BJ (cell line): Measurements from ENCODE around the gene KDSR. TPM values are rescaled to one million over a fixed set of nuclear protein-coding genes. Genes with fewer than 3 reads are reported as not detected.

Experiments
- CTCF ChIA-PET: fragments of 350-600 bp; formaldehyde crosslinking; extraction: SDS; loops from one replicate; lab custom pipeline; 2021; ENCODE audit warnings: antibody characterized with exemption, inconsistent platforms; lab: Yijun Ruan, JAX
- POLR2A ChIA-PET: fragments of 300-600 bp; sonication (Branson Sonifier 250); formaldehyde crosslinking; extraction: SDS; loops from one replicate; lab custom pipeline; 2021; ENCODE audit warnings: antibody characterized with exemption; lab: Charles Lee
- DNase-seq: peaks from one replicate; pipeline ENCODE4 v3.0.0-alpha.2; 2011; ENCODE audit warnings: low read depth
- H3K27me3 ChIP-seq: 2 replicates; pipeline ENCODE4 v1.6.0; 2011; ENCODE audit warnings: low read length; ENCODE audit not compliant: control insufficient read depth, insufficient read depth
- H3K36me3 ChIP-seq: 2 replicates; pipeline ENCODE4 v1.5.1; 2011; ENCODE audit warnings: low read length; ENCODE audit not compliant: control insufficient read depth, insufficient read depth
- H3K4me3 ChIP-seq: 2 replicates; pipeline ENCODE4 v1.5.1; 2011; ENCODE audit warnings: low read depth, mild to moderate bottlenecking, control low read depth, low read length
- CTCF ChIP-seq: IDR thresholded peaks from 2 replicates; pipeline ENCODE4 v1.5.1; 2011; ENCODE audit warnings: low read depth, mild to moderate bottlenecking, control low read depth, inconsistent platforms, low read length, moderate library complexity; ENCODE audit not compliant: insufficient read depth
- polyA plus RNA-seq: library from polyadenylated mRNA; depleted of rRNA; stranded (reverse); fragments of >200 nt; gene quantifications from 2 replicates; pipeline ENCODE4 v1.2.3, GENCODE V29; 2011

Gene KDSR
- polyA plus RNA-seq, 1 experiment = 29.1 TPM

GRCh38 chr18:63331105-63331504 is 35.9 kb downstream of the KDSR start:
- no peak overlapping the region for H3K4me3 ChIP-seq
- DNase-seq = no peak
- TF ChIP-seq CTCF = no peak
- POLR2A ChIA-PET = no interaction called here
- no peaks in the 10 kb centered on the region for H3K27me3 ChIP-seq
- peaks cover 9% of the 10 kb centered on the region for H3K36me3 ChIP-seq
- CTCF ChIA-PET = interaction anchor here (2.1 to 3.6 kb wide), 2 partner anchors 9 to 200 kb away, joined by 6 to 17 read pairs; no protein-coding TSS in a partner anchor

GRCh38 chr18:63329431-63330145 is 37.4 kb downstream of the KDSR start:
- no peak overlapping the region for H3K4me3 ChIP-seq
- no peaks in the 10 kb centered on the region for H3K27me3 ChIP-seq
- CTCF ChIA-PET = interaction anchor here (1.3 to 3.6 kb wide), 3 partner anchors 9 to 198 kb away, joined by 4 to 17 read pairs (median 6); no protein-coding TSS in a partner anchor
- POLR2A ChIA-PET = no interaction called here
- TF ChIP-seq CTCF = no peak
- peaks cover 7% of the 10 kb centered on the region for H3K36me3 ChIP-seq
- DNase-seq = no peak

GRCh38 chr18:63326011-63326410 is 41.0 kb downstream of the KDSR start:
- H3K4me3 ChIP-seq = no peak overlapping the region
- TF ChIP-seq CTCF = no peak
- ChIA-PET POLR2A (interaction anchor here (0.7 kb wide), 1 partner anchor 111 kb away, joined by 3 read pairs; no protein-coding TSS in a partner anchor), CTCF (interaction anchor here (1.0 to 7.6 kb wide), 5 partner anchors 14 to 311 kb away, joined by 3 to 76 read pairs (median 4); no protein-coding TSS in a partner anchor)
- H3K36me3 ChIP-seq = peaks cover under 1% of the 10 kb centered on the region; the same call in 1 of the 2 replicates
- no peak for DNase-seq
- no peaks in the 10 kb centered on the region for H3K27me3 ChIP-seq

GRCh38 chr18:63325086-63325686 is 41.8 kb downstream of the KDSR start:
- no peak for DNase-seq
- Histone ChIP-seq H3K36me3 (no peaks in the 10 kb centered on the region), H3K27me3 (no peaks in the 10 kb centered on the region), H3K4me3 (no peak overlapping the region)
- ChIA-PET CTCF (interaction anchor here (1.0 to 7.6 kb wide), 6 partner anchors 15 to 310 kb away, joined by 3 to 76 read pairs (median 6); no protein-coding TSS in a partner anchor), POLR2A (no interaction called here)
- no peak for TF ChIP-seq CTCF
